Thyroid gland (tissue), 4 donors: Measurements from ENCODE around the gene LRTM1.

Source experiments
- CTCF ChIP-seq, 6 experiments: fragments of 200-600 bp in 3 of 6; fragments of 450-650 bp in 3 of 6; sonication (generic) in 3 of 6; IDR thresholded peaks; one replicate each; pipeline ENCODE4 v1.5.1; 2016 to 2019; ENCODE audit warnings: antibody characterized with exemption in 6 of 6, mild to moderate bottlenecking in 2 of 6, inconsistent platforms in 1 of 6, moderate library complexity in 1 of 6
- POLR2A ChIP-seq, 2 donors: fragments of 450-650 bp; IDR thresholded peaks; one replicate each; pipeline ENCODE4 v1.6.1; 2017; ENCODE audit warnings: antibody characterized with exemption in 2 of 2, mild to moderate bottlenecking in 2 of 2, moderate library complexity in 1 of 2

GRCh38 chr3:54940971-54941370 is 13.1 kb upstream of the LRTM1 start:
- TF ChIP-seq CTCF (IDR thresholded peaks at IDR 0.05) (no peak), POLR2A (IDR thresholded peaks at IDR 0.05) (no peak)
